CD4-positive, CD25-positive, alpha-beta regulatory T cell (primary cell): ENCODE measurements around the gene SYT6. TPM values are rescaled to one million over a fixed set of nuclear protein-coding genes. Genes with fewer than 3 reads are reported as not detected.

Experiments
- polyA plus RNA-seq, 4 donors: library from polyadenylated mRNA; unstranded; fragments of 300-500 nt; fragmentation: Illumina TruSeq; gene quantifications; one replicate each; pipeline ENCODE4 v1.2.3, GENCODE V29; 2021
- total RNA-seq: library from RNA; stranded (reverse); gene quantifications from one replicate; pipeline ENCODE4 v1.2.3, GENCODE V29; 2022

The SYT6 gene
- total and polyA plus RNA-seq, 5 donors from 2014 or later, result 0.17 TPM; not detected in 4

Other genes with a start within 250 kb of the SYT6 start
- gene AP4B1, start 249.1 kb downstream of the SYT6 start, total RNA-seq, result 53.6 TPM
- gene AP4B1, start 249.1 kb downstream of the SYT6 start, polyA plus RNA-seq, result 10 to 100 TPM; 12.9 to 16.1 (median 14.5) TPM
- 7.0 TPM for gene DCLRE1B, start 248.5 kb downstream of the SYT6 start, total RNA-seq
- gene DCLRE1B, start 248.5 kb downstream of the SYT6 start, polyA plus RNA-seq, result 1 to 10 TPM; 2.2 to 6.6 (median 4.7) TPM
- gene HIPK1, start 224.5 kb downstream of the SYT6 start, total RNA-seq, result 189 TPM
- gene HIPK1, start 224.5 kb downstream of the SYT6 start, polyA plus RNA-seq, result 10 to 100 TPM in 2 of 4 donors, 1 to 10 TPM in 2; 8.6 to 12.5 (median 11.0) TPM
- gene OLFML3, start 174.4 kb downstream of the SYT6 start, total RNA-seq, result 0.64 TPM
- gene OLFML3, start 174.4 kb downstream of the SYT6 start, polyA plus RNA-seq, result not detected